ENCODE measurements around the gene HDAC5. TPM values are rescaled to one million over a fixed set of nuclear protein-coding genes. Genes with fewer than 3 reads are reported as not detected.
A peak's percentile ranks its signal among the peaks of the same experiment; 100 is the strongest.
"Not testable (repeated sequence)": the region's sequence is repeated elsewhere in the genome, so short reads cannot be mapped to it uniquely, and the experiment has no call there.

HDAC5 gene
- total RNA-seq, 1 experiment from 2014 or later, result 16.9 TPM

- H3K4me3 ChIP-seq (ENCODE audit: low read depth, low read length, poor library complexity, severe bottlenecking), result no peak overlapping the region
- no peak for DNase-seq (ENCODE audit: low spot score)
- H3K27me3 ChIP-seq (replicated peaks; ENCODE audit: insufficient read depth, low read depth, low read length, poor library complexity), result no peaks in the 10 kb centered on the region
- peaks cover 14% of the 10 kb centered on the region for H3K36me3 ChIP-seq (ENCODE audit: insufficient read depth, low read length, poor library complexity, severe bottlenecking)
- TF ChIP-seq, protein P1, sequence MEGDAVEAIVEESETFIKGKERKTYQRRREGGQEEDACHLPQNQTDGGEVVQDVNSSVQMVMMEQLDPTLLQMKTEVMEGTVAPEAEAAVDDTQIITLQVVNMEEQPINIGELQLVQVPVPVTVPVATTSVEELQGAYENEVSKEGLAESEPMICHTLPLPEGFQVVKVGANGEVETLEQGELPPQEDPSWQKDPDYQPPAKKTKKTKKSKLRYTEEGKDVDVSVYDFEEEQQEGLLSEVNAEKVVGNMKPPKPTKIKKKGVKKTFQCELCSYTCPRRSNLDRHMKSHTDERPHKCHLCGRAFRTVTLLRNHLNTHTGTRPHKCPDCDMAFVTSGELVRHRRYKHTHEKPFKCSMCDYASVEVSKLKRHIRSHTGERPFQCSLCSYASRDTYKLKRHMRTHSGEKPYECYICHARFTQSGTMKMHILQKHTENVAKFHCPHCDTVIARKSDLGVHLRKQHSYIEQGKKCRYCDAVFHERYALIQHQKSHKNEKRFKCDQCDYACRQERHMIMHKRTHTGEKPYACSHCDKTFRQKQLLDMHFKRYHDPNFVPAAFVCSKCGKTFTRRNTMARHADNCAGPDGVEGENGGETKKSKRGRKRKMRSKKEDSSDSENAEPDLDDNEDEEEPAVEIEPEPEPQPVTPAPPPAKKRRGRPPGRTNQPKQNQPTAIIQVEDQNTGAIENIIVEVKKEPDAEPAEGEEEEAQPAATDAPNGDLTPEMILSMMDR (conservative IDR thresholded peaks at IDR 0.05; ENCODE audit: low read depth, low read length), result no peak
- no peak for TF ChIP-seq EZH2 (IDR thresholded peaks at IDR 0.05; ENCODE audit: borderline replicate concordance, low read depth, low read length, poor library complexity, severe bottlenecking)
- H3K4me1 ChIP-seq (ENCODE audit: insufficient read depth, low read length, poor library complexity, severe bottlenecking), result peaks cover 5% of the 10 kb centered on the region
- CTCF ChIA-PET, result no interaction called here
- BruUV-seq (replicated peaks), result no TSS peak
- no peak overlapping the region for H3K27ac ChIP-seq (ENCODE audit: low read depth, low read length, poor library complexity, severe bottlenecking)
- POLR2A ChIA-PET (ENCODE audit: low non-redundant PET), result no interaction called here
- no peaks in the 10 kb centered on the region for H3K9me3 ChIP-seq (ENCODE audit: low read depth, low read length, poor library complexity, severe bottlenecking)
- intact Hi-C loops (cut with micrococcal nuclease; ENCODE audit: unreplicated experiment), result no loop called here
Measured at GRCh38 chr17:44059101-44059892, 64.1 kb downstream of the HDAC5 start.

GRCh38 chr17:44053125-44053872, 70.1 kb downstream of the HDAC5 start:
- Histone ChIP-seq H3K9me3 (ENCODE audit: low read depth, low read length, poor library complexity, severe bottlenecking) (no peaks in the 10 kb centered on the region), H3K27me3 (replicated peaks; ENCODE audit: insufficient read depth, low read depth, low read length, poor library complexity) (no peaks in the 10 kb centered on the region), H3K4me1 (ENCODE audit: insufficient read depth, low read length, poor library complexity, severe bottlenecking) (no peaks in the 10 kb centered on the region), H3K4me3 (ENCODE audit: low read depth, low read length, poor library complexity, severe bottlenecking) (no peak overlapping the region), H3K36me3 (ENCODE audit: insufficient read depth, low read length, poor library complexity, severe bottlenecking) (peaks cover 20% of the 10 kb centered on the region), H3K27ac (ENCODE audit: low read depth, low read length, poor library complexity, severe bottlenecking) (no peak overlapping the region)
- intact Hi-C loops (cut with micrococcal nuclease; ENCODE audit: unreplicated experiment), result no loop called here
- ChIA-PET POLR2A (ENCODE audit: low non-redundant PET) (no interaction called here), CTCF (no interaction called here)
- TF ChIP-seq, protein P1 (conservative IDR thresholded peaks at IDR 0.05; ENCODE audit: low read depth, low read length), result no peak
- TF ChIP-seq EZH2 (IDR thresholded peaks at IDR 0.05; ENCODE audit: borderline replicate concordance, low read depth, low read length, poor library complexity, severe bottlenecking), result no peak
- BruUV-seq (replicated peaks), result TSS peak; percentile 12
- no peak for DNase-seq (ENCODE audit: low spot score)

GRCh38 chr17:44049294-44050060, 74.0 kb downstream of the HDAC5 start:
- peaks cover 3% of the 10 kb centered on the region for H3K4me1 ChIP-seq (ENCODE audit: insufficient read depth, low read length, poor library complexity, severe bottlenecking)
- ChIA-PET CTCF (no interaction called here), POLR2A (ENCODE audit: low non-redundant PET) (no interaction called here)
- no peaks in the 10 kb centered on the region for H3K9me3 ChIP-seq (ENCODE audit: low read depth, low read length, poor library complexity, severe bottlenecking)
- H3K4me3 ChIP-seq (ENCODE audit: low read depth, low read length, poor library complexity, severe bottlenecking), result no peak overlapping the region
- no TSS peak for BruUV-seq (replicated peaks)
- H3K27me3 ChIP-seq (replicated peaks; ENCODE audit: insufficient read depth, low read depth, low read length, poor library complexity), result no peaks in the 10 kb centered on the region
- H3K27ac ChIP-seq (ENCODE audit: low read depth, low read length, poor library complexity, severe bottlenecking), result no peak overlapping the region
- H3K36me3 ChIP-seq (ENCODE audit: insufficient read depth, low read length, poor library complexity, severe bottlenecking), result peaks cover 20% of the 10 kb centered on the region
- TF ChIP-seq, protein P1 (conservative IDR thresholded peaks at IDR 0.05; ENCODE audit: low read depth, low read length), result no peak
- TF ChIP-seq EZH2 (IDR thresholded peaks at IDR 0.05; ENCODE audit: borderline replicate concordance, low read depth, low read length, poor library complexity, severe bottlenecking), result no peak
- intact Hi-C loops (cut with micrococcal nuclease; ENCODE audit: unreplicated experiment), result no loop called here
- DNase-seq (ENCODE audit: low spot score), result no peak

GRCh38 chr17:44046893-44047292, 76.5 kb downstream of the HDAC5 start:
- H3K9me3 ChIP-seq (ENCODE audit: low read depth, low read length, poor library complexity, severe bottlenecking); CTCF ChIA-PET; intact Hi-C loops (cut with micrococcal nuclease; ENCODE audit: unreplicated experiment); H3K27me3 ChIP-seq (replicated peaks; ENCODE audit: insufficient read depth, low read depth, low read length, poor library complexity); H3K4me1 ChIP-seq (ENCODE audit: insufficient read depth, low read length, poor library complexity, severe bottlenecking); DNase-seq (ENCODE audit: low spot score); H3K27ac ChIP-seq (ENCODE audit: low read depth, low read length, poor library complexity, severe bottlenecking); POLR2A ChIA-PET (ENCODE audit: low non-redundant PET); BruUV-seq (replicated peaks); H3K4me3 ChIP-seq (ENCODE audit: low read depth, low read length, poor library complexity, severe bottlenecking): not testable (repeated sequence)
- H3K36me3 ChIP-seq (ENCODE audit: insufficient read depth, low read length, poor library complexity, severe bottlenecking), result peaks cover 15% of the 10 kb centered on the region
